ENCODE results near the gene PAX5.

The PAX5 gene

GRCh38 chr9:36794461-36794860 is 239.6 kb downstream of the PAX5 start:
- DNase-seq, result no peak

GRCh38 chr9:36793277-36793676 is 240.8 kb downstream of the PAX5 start:
- DNase-seq, result no peak

GRCh38 chr9:36791222-36791950 is 242.7 kb downstream of the PAX5 start:
- DNase-seq, result no peak

- DNase-seq, result no peak
Observed at GRCh38 chr9:36789886-36790285, 244.2 kb downstream of the PAX5 start.

GRCh38 chr9:36788534-36788933 is 245.5 kb downstream of the PAX5 start:
- no peak for DNase-seq

- DNase-seq, result no peak
Observed at GRCh38 chr9:36787709-36788108, 246.4 kb downstream of the PAX5 start.

All from cortex of kidney (tissue), 1 donor.